Endometrial microvascular endothelial cells (primary cell): ENCODE measurements around the gene TFIP11. TPM values are rescaled to one million over a fixed set of nuclear protein-coding genes. Genes with fewer than 3 reads are reported as not detected.
"Not testable (repeated sequence)": the region's sequence is repeated elsewhere in the genome, so short reads cannot be mapped to it uniquely, and the experiment has no call there.

Source experiments
- in situ Hi-C: cut with HindIII; loops from 2 replicates; pipeline ENCODE4 v1.10.0; 2017; ENCODE audit warnings: low sequenced_read_pairs, low pct_unique_long_range_greater_than_20kb; ENCODE audit errors: inconsistent ontology term
- total RNA-seq: library from RNA; depleted of rRNA; stranded (reverse); fragments of >200 nt; gene quantifications from one replicate; pipeline ENCODE4 v1.2.3, GENCODE V29; 2015; ENCODE audit errors: inconsistent ontology term

Gene TFIP11
- total RNA-seq, 1 donor from 2014 or later: 25.4 TPM

DNA sequence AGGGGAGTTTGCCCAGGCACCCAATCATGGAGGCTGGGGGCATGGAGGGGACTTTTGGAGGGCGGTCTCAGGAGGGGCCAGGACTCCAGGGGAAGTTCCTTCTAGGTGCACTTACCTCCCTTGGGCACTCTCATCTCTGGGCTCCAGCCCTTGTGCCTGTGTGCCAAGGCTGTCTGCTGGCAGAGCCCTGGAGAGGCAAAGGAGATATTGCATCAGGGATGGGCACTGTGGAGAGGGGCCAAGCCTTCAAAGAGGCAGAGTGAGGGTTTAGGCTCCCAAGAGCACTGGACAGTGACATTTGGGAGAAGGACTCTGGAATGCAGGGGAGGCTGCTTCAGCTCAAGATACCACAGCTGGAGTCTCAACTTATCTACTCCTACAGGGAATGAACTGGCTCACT is 32.2 kb upstream of the TFIP11 start:
- in situ Hi-C loops: no loop called here

DNA sequence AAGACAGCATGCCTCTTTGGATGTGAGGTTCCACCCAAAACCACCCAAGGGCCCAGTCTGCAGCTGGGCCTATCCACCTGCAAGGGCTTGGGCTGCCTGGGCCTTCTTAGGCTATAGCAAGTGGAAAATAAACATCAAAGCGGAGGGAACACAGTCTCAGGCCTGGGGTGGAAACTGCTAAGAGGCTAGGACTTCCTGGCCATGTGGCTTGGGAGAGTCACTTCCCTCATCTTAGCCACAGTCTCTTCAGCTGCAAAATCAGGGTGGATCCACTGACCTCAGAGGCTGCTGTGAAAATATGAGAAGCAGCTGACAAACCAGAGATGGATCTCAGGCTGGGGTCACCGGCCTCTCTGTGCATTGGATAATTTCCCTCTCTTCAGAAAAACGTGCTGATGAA is 30.6 kb upstream of the TFIP11 start:
- in situ Hi-C loops: no loop called here

DNA sequence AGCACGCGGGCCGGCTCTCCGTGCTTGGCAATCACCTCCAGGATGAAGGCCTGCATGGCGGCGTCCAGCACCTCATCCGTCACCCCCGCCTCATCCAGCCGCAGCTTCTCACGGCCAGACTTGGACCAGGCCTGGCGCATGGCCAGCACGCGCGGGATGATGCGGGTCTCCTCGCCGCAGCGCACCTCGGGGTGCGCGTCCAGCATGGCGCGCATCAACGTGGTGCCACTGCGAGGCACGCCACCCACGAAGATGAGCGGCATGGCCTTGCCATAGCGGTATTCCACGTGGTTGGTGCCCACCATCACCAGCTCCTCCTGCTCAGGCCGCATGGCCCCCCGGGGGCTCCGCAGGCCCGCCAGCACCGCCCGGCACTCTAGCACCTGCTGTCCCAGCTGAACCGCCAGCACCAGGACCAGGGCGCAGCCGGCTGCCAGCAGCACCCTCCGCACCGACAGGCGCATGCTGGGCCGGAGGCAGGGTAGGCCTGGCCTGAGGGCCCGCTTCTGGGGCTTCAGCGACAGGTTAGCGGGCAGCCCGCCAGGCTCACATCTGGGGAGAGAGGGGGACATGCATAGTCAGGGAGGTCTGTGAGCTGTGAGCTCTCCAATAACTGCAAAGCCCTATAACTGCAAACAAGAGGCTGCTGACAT is 29.0 kb upstream of the TFIP11 start:
- in situ Hi-C loops: no loop called here

DNA sequence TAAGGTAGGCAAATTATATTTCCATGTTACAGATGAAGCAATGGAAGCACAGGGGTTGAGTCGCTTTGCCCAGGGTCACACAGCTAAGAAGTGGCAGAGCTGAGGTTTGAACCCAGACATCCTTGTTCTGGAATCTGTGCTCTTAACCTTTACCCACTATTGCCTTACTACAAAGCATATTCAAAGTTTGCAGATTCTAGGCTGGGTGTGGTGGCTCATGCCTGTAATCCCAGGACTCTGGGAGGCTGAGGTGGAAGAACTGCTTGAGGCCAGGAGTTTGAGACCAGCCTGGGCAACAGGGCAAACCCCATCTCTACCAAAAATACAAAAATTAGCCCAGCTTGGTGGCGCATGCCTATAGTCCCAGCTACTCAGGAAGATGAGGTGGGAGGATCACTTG is 27.8 kb upstream of the TFIP11 start:
- in situ Hi-C loops: no loop called here

DNA sequence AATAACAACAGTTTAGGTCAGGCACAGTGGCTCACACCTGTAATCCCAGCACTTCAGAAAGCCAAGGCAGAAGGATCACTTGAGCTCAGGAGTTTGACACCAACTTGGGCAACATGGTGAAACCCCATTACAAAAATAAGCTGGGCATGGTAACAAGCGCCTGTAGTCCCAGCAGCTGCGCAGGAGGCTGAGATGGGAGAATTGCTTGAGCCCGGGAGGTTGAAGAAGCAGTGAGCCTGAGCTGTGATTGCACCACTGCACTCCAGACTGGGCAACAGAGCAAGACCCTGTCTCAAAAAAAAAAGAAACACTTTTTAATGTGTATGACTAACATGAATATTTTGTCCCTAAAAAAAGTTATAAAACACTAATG is 24.5 kb upstream of the TFIP11 start:
- in situ Hi-C loops: no loop called here

DNA sequence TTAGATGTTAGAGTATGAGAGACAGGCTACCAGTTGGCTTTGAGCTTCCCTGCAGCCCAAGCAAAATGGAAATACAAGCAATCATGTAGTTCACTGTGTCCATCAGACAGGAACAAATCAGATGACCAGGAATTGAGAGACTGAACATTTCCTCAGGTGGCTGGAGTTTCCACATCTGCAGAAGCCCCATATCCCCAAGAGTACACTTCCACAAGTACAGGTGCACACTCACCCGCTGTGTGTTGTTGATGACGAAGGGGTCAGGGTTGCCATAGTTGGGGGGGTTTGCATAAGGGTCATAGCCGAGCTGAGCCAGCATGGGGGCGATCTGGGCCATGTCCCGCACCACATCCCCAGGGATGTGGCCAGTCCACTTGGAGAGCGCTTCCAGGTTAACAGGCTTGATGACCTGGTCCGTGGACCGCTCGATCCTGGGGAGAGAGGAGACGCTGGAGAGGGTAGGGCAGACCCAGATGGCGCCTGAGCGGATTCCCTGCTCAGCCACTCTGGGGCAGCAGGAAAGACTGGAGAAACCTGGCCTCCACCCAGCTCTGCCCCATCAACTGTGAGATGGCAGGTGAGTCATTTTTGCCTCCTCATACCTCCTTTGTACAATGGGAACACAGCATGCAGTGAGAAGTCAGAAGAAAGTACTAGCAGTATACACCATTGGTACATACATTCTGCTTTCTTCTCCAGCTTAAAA is 23.9 kb upstream of the TFIP11 start:
- in situ Hi-C loops: no loop called here

DNA sequence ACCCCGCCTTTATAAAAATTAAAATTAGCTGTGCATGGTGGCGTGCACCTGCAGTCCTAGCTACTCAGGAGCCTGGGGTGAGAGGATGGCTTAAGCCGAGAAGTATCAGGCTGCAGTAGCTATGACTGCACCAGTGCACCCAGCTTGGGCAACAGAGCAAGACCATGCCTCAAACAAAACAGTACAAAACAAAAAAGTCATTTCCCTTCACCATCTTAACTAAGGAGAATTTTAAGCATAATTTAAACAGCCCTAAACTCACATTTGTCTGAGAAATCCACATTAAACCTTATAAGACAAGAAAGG is 23.3 kb upstream of the TFIP11 start:
- in situ Hi-C loops: no loop called here

DNA sequence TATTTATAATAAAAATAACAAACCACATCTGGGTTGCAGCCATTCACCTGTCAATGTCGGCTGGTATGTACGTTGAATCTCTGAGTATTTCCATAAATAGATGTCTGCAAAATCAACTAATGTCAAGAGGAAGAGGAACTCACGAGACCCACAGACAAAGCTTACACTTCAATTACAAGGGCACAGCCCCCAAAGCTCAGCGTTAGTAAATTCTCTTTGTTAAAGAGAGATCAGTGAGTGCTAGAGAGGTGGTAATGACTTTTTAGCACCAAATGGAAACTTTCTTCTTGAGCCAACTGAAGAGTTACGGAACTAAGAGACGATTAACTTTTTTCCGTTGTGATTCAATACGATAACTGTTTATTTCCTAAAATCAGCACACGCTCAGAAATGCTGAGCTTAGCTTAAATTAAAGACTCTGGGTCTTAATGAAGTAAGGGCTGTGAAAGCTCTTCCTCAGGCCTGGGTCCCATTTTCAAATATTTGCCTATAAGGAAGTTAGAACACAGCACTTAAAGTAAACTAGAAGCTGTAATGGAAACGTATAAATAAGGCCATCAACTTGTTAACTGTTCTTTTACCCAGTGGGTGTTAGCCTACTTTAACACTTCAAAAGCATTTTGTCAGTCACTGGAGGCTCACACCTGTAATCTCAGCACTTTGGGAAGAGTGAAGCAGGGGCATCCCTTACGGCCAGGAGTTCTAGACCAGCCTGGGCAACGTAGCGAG is 22.8 kb upstream of the TFIP11 start:
- in situ Hi-C loops: no loop called here

DNA sequence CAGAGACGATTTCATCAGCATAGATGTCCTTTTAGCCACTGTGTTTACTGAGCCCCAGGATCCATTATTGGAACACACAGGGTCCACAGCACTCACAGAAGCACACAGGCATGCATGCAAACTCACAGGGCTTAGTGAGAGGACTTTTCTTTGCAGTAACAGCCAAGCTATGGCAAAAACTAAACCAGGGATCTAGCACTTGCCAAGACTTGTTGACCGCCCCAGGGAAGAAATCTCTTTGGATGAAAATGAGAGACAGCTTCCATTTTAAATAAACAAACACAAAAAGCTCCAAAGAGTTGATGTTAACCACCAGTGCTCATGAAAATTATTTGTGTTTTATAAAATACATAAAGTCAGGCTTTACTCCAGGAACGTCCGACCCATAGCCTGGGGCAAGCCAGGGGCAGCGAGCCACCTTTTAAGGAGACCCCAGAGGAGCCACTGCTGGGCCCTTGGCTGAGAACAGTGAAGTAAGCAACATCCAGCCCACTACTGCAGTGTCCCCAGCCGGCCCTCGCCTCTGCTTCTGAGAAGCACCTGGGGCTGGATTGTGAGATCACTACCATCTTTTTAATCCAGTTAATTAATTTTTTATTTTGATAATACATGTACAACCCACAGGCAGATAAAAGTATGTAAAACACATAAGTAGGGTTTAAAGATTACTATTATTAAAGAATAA is 22.0 kb upstream of the TFIP11 start:
- in situ Hi-C loops: no loop called here

DNA sequence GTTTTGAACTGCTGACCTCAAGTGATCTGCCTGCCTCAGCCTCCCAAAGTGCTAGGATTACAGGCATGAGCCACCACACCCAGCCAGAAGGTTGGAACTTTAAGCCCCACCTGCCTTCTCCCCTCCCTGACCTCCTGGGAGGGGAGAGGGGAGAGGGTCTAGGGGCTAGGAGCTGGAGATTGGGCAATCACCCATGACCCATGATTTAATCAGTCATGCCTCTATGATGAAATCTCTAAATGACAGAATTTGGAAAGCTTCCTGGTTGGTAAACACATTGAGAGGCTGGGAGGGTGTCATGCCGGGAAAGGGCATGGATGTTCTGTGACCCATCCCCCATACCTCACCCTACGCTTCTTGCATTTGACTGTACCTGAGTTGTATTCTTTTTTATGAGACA is 17.1 kb upstream of the TFIP11 start:
- in situ Hi-C loops: no loop called here

DNA sequence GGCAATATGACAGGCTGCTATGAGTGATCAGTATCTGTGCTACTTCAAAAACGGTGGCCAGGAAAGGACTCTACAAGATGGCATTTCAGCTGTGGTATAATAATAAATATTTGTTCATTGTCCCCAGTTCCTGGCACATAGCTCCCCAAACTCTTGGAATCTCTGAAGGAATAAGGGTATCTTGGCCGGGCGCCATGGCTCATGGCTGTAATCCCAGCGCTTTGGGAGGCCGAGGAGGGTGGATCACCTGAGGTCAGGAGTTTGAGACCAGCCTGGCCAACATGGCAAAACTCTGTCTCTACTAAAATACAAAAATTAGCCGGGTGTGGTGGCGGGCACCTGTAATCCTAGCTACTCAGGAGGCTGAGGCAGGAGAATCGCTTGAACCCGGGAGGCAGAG is 16.2 kb upstream of the TFIP11 start:
- in situ Hi-C loops: not testable (repeated sequence)

DNA sequence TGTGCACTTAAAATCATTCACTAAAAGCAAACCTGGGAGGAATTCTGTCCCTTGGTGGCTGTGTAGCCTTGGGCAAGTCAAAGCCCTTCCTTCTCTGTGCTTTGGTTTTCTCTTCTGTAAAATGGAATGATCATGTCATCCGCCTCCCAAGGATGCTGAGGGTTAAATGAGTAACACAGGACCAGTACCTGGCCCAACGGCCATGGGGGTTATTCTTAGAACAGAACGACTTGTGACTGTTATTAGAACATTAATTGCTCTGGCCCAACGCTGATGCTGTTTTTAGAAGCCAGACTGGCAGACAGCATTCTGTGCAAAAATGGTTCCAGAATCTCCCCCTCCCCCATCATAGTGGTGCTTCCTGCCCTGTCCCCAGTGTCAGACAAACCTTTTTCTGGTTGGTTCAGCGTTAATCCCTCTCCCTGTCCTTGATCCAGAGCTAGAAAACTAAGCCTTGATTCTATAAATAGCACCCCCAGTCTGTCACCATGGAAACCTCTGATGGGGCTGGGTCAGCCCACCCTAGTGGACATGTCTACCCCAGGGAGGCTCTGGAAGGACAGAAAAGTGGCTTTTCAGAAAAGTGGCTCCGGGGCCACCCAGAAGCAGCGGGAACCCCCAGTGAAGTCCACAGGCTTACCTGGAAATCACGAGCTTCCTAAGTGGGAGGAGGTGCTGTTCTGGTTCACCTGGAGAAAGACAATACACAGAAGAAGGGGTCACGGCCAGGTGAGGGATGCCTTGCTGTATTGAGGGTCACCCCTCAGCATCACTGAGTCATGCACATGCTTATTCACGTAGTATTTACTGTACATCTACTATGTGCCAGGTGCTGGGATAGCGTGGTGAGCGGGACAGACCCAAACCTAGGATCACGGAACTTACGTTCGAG is 15.5 kb upstream of the TFIP11 start:
- in situ Hi-C loops: no loop called here

DNA sequence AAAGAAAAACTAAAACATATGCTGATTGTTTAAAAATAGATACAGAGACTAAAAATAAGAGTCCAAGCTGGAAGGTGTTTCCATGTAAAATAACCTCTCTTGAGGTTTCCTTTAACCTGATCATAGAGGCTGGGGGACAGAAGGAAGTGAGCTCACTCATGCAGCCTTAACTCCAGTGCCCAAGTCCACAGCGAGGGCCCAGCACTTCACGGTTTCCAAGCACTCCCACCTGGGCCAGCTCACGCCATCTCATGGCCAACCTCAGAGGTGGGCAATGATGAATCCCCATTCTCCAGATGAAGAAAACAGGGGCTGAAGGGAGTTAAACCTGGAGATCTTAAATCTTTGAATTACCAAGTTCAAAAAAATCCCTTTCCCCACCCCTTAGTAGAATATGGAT is 14.9 kb upstream of the TFIP11 start:
- in situ Hi-C loops: no loop called here

DNA sequence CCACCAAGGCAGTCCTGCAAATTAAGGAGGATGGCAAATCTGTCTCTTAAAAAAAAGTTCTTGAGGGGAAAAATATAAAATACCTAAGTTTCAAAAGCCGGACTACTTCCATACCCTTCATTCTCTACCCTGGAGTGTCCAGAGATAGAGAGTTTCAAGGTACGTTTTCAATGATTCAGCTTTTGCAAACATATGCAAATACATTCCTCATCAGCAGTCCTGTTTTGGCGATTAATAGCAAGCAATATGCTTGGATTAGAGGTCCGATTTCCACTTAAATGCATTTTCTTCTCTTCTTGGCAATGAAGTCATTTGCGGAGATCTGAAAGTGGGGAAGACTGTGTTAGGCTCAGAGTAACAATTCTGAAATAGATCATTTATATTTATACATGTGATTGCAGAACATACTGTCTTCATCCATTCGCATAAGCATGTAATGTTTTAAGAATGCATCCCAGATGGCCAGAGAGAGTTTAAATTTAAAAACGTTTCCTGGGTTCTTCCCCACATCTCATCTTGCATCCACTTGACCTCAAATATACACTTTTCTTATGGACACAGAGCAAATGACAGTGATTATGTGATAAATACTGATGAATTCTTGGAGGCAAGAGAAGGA is 13.8 kb upstream of the TFIP11 start:
- in situ Hi-C loops: no loop called here

DNA sequence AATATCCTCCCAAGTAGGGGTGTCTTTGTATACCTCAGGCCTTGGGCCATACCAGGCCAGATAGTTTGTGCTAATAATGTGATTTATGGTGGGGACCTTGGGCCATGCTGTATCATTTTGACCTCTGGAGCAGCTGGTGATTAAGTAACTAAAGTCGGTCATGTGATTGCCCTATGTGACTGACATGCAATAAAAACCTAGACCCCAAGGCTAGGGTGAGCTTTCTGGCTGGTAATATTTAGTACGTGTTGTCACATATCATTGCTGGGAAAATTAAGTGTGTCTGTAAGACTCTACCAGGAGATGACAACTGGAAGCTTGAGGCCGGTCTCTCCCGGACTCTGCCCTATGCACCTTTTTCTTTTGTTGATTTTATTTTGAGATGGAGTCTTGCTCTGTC is 12.6 kb upstream of the TFIP11 start:
- in situ Hi-C loops: no loop called here

DNA sequence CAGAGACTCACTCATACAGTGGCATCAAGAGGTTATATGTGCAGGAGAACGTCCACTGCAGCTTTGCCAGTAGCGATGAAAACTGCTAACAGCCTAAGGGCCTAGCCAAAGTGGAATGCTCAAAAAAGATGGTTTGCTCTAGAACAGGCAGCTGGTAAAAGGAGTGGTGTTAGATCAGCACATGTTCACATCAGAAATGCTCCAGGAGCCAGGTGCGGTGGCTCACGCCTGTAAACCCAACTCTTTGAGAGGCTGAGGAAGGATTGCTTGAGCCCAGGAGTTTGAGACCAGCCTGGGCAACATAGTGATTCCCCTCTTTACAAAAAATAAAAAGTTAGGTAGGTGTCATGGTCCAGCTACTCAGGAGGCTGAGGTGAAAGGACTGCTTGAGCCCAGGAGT is 10.3 kb upstream of the TFIP11 start:
- in situ Hi-C loops: no loop called here

DNA sequence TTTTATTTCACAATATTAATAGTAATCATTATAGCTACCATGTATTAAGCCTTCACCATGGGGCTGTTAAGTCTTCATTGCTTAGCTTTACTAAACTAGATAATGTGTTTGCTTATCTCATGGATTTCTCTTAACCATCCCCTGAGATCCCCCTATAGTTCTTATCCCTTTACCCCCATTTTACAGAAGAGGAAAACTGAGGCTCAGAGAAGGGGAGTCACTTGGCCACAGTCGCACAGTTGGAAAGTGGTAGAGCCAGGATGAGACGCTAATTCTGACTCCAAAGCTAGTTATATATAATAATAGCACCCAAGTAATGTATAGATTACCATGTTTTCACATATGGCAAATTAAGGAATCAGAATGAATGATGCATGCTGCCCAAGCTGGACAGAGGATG is 9.7 kb upstream of the TFIP11 start:
- in situ Hi-C loops: no loop called here

DNA sequence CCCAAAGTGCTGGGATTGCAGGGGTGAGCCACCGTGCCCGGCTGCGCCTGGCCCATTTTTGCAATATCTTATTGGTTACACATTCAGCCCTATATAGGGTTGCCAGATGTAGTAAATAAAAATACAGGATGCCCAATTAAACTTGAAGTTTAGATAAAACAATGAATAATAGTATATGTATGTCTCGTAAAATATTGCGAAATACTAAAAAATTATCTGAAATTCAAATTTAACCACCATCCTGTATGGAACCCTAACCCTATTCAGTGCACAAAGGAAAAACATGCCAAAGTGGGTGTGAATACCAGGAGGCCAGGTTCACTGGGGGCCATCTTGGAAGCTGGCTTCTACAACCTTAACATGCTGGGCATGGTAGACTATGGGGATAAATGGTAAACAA is 5.2 kb upstream of the TFIP11 start:
- in situ Hi-C loops: no loop called here

DNA sequence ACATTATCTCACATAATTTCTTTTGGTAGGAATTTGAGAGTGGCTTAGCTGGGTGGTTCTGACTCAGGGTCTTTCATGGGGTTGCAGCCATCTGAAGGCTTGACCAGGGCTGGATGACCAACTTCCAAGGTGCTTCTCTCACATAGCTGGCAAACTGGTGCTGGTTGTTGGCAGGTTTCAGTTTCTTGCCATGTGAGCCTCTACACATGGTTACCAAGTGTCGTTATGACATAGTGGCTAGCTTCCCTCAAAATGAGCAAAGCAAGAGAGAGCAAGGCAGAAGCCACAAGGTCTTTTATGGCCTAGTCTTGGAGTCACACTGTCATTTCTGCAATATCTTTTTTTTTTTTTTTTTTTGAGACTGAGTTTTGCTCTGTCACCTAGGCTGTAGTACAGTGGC is 4.2 kb upstream of the TFIP11 start:
- in situ Hi-C loops: no loop called here
